Measurements from ENCODE around the gene SNAPC1.
A peak's percentile ranks its signal among the peaks of the same experiment; 100 is the strongest.

SNAPC1 gene

DNA sequence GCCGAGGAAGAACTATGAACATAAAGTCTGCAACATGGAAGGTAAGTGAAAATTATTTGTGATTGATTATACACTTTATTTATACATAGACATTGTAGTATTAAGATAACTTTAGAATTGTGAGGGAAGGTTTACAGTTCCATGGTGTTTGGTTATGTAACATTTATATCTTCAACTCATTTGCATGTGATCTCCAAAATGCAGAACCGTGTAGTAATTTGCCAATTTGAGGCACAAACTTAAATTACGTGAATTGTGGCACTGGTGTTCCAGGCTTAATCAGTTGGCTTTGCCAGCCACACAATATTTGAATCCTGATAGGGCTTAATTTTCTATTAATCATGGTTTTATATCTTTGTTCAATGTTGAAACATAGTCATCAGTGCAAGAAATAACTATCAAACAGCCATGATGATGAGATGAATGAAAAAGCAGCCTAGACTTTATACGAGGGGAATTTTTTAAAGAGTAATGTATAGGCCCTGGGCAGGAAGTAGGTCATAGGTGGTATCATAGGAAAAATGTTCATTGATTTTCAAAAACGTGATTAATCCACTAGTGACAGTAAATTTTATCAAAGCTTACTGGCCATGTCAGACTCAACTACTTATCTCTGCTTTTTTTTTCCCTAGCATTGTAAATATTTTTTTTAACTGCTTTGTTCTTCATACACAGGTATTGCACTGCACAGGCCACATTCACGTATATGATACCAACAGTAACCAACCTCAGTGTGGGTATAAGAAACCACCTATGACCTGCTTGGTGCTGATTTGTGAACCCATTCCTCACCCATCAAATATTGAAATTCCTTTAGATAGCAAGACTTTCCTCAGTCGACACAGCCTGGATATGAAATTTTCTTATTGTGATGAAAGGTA lies 35.2 kb upstream of the SNAPC1 start:
- Histone ChIP-seq H3K27me3 (ENCODE audit: control insufficient read depth in 1 of 2, insufficient read depth in 1 of 2, low read length in 2 of 2) (no peaks in the 10 kb centered on the region), H3K18ac (ENCODE audit: low read depth in 1 of 2, low read length in 2 of 2) (no peak overlapping the region), H3K4me2 (ENCODE audit: low read length, poor library complexity, severe bottlenecking) (no peak overlapping the region), H2BK120ac (ENCODE audit: low read depth, low read length) (no peak overlapping the region), H3K4ac (ENCODE audit: low read depth in 1 of 2, low read length in 2 of 2) (no peak overlapping the region), H4K8ac (ENCODE audit: low read length) (no peak overlapping the region), H3K36me3 (ENCODE audit: control insufficient read depth in 1 of 2, insufficient read depth in 2 of 2, low read depth in 1 of 2, low read length in 2 of 2) (peaks cover 20 to 99% of the 10 kb centered on the region in 2 experiments), H3K27ac (ENCODE audit: low read length, poor library complexity, severe bottlenecking) (no peak overlapping the region), H3K79me1 (replicated peaks; ENCODE audit: low read length, poor library complexity, severe bottlenecking) (no peaks in the 10 kb centered on the region), H2AK5ac (ENCODE audit: low read length, severe bottlenecking) (no peak overlapping the region), H3K14ac (ENCODE audit: low read length in 2 of 2) (no peak overlapping the region), H3K4me1 (ENCODE audit: control insufficient read depth, insufficient read depth, low read depth, low read length) (peaks cover 3% of the 10 kb centered on the region), H2AFZ (ENCODE audit: low read depth, low read length) (no peak overlapping the region), H2BK15ac (ENCODE audit: low read depth, poor library complexity, severe bottlenecking) (no peak overlapping the region), H4K91ac (ENCODE audit: low read length) (no peak overlapping the region), H3K9ac (ENCODE audit: low read length) (peak overlapping the region; percentile 13), H3K23ac (ENCODE audit: low read length in 2 of 2) (no peak overlapping the region), H2BK5ac (ENCODE audit: low read depth, low read length, poor library complexity, severe bottlenecking) (no peak overlapping the region), H3K9me3 (ENCODE audit: control insufficient read depth, low read length) (no peaks in the 10 kb centered on the region), H3K4me3 (ENCODE audit: insufficient read depth in 1 of 2, low read depth in 1 of 2, low read length in 2 of 2) (no peak overlapping the region), H2BK12ac (ENCODE audit: low read length in 2 of 2) (no peak overlapping the region)
- 94% methylated on average over 6 of the region's 7 CpGs for WGBS
- no peak for DNase-seq

DNA sequence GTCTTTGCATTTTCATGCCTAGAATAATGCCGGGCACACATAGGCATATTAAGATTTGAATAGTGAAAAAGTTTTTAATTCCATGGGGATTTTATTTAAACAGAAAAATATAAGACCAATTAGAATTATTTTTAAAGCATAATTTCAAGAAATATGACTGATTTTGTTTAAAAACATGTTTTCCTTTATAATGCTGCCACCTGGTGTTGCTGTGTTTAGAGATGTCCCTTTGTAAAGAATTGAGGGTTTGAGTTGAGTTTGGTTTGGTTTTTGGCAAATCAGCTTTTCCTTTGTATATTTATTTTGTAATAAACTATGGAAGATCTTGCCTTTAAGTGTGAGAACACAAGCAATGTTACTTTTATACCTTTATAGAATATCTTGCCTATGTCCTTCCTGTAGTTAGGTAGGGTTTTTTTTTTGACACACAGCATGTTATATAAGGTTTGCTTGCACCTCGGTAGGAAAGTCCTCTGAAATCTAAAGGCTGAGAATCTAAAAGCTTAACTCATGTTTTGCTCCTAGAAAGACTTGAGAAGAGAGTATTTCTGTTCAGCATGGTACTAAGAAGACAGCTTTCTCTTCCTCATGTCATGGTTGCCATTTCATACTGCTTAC lies 31.4 kb upstream of the SNAPC1 start:
- Histone ChIP-seq H3K79me1 (replicated peaks; ENCODE audit: low read length, poor library complexity, severe bottlenecking) (no peaks in the 10 kb centered on the region), H3K14ac (ENCODE audit: low read length in 2 of 2) (no peak overlapping the region), H3K27me3 (ENCODE audit: control insufficient read depth in 1 of 2, insufficient read depth in 1 of 2, low read length in 2 of 2) (no peaks in the 10 kb centered on the region), H3K27ac (ENCODE audit: low read length, poor library complexity, severe bottlenecking) (peak overlapping the region; percentile 16), H3K23ac (ENCODE audit: low read length in 2 of 2) (no peak overlapping the region), H3K18ac (ENCODE audit: low read depth in 1 of 2, low read length in 2 of 2) (no peak overlapping the region), H3K4me2 (ENCODE audit: low read length, poor library complexity, severe bottlenecking) (no peak overlapping the region), H2AK5ac (ENCODE audit: low read length, severe bottlenecking) (no peak overlapping the region), H3K9me3 (ENCODE audit: control insufficient read depth, low read length) (no peaks in the 10 kb centered on the region), H3K4ac (ENCODE audit: low read depth in 1 of 2, low read length in 2 of 2) (no peak overlapping the region), H3K36me3 (ENCODE audit: control insufficient read depth in 1 of 2, insufficient read depth in 2 of 2, low read depth in 1 of 2, low read length in 2 of 2) (peaks cover 14 to 100% of the 10 kb centered on the region in 2 experiments), H2BK15ac (ENCODE audit: low read depth, poor library complexity, severe bottlenecking) (no peak overlapping the region), H2BK12ac (ENCODE audit: low read length in 2 of 2) (no peak overlapping the region), H4K91ac (ENCODE audit: low read length) (no peak overlapping the region), H2AFZ (ENCODE audit: low read depth, low read length) (no peak overlapping the region), H3K4me1 (ENCODE audit: control insufficient read depth, insufficient read depth, low read depth, low read length) (peaks cover 3% of the 10 kb centered on the region), H2BK120ac (ENCODE audit: low read depth, low read length) (no peak overlapping the region), H2BK5ac (ENCODE audit: low read depth, low read length, poor library complexity, severe bottlenecking) (no peak overlapping the region), H3K4me3 (ENCODE audit: insufficient read depth in 1 of 2, low read depth in 1 of 2, low read length in 2 of 2) (no peak overlapping the region), H4K8ac (ENCODE audit: low read length) (no peak overlapping the region), H3K9ac (ENCODE audit: low read length) (peak overlapping the region; percentile 64)
- WGBS = 100% methylated on average over 1 of the region's 2 CpGs
- DNase-seq = no peak

DNA sequence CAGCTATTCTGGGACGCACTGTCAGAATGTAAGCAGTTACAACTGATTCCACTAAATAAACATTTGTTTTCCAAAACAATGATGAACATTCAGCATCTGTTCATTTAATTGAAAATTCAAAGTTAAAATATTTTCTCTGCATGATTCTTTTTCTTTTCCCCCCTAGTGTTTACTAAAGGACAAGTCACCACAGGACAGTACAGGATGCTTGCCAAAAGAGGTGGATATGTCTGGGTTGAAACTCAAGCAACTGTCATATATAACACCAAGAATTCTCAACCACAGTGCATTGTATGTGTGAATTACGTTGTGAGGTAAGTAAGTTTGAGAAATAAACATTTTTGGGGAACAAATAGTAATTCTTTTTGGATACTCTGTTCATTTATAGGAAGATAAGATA lies 28.2 kb upstream of the SNAPC1 start:
- WGBS = 100% methylated on average over 1 of the region's 2 CpGs
- Histone ChIP-seq H3K4ac (ENCODE audit: low read depth in 1 of 2, low read length in 2 of 2) (no peak overlapping the region), H3K36me3 (ENCODE audit: control insufficient read depth in 1 of 2, insufficient read depth in 2 of 2, low read depth in 1 of 2, low read length in 2 of 2) (peaks cover 21 to 98% of the 10 kb centered on the region in 2 experiments), H2BK5ac (ENCODE audit: low read depth, low read length, poor library complexity, severe bottlenecking) (no peak overlapping the region), H3K14ac (ENCODE audit: low read length in 2 of 2) (no peak overlapping the region), H3K18ac (ENCODE audit: low read depth in 1 of 2, low read length in 2 of 2) (no peak overlapping the region), H3K27me3 (ENCODE audit: control insufficient read depth in 1 of 2, insufficient read depth in 1 of 2, low read length in 2 of 2) (no peaks in the 10 kb centered on the region), H3K23ac (ENCODE audit: low read length in 2 of 2) (no peak overlapping the region), H3K9me3 (ENCODE audit: control insufficient read depth, low read length) (no peaks in the 10 kb centered on the region), H2AK5ac (ENCODE audit: low read length, severe bottlenecking) (no peak overlapping the region), H3K79me1 (replicated peaks; ENCODE audit: low read length, poor library complexity, severe bottlenecking) (no peaks in the 10 kb centered on the region), H3K9ac (ENCODE audit: low read length) (peak overlapping the region; percentile 31), H4K8ac (ENCODE audit: low read length) (no peak overlapping the region), H2BK15ac (ENCODE audit: low read depth, poor library complexity, severe bottlenecking) (no peak overlapping the region), H2BK120ac (ENCODE audit: low read depth, low read length) (no peak overlapping the region), H3K4me3 (ENCODE audit: insufficient read depth in 1 of 2, low read depth in 1 of 2, low read length in 2 of 2) (no peak overlapping the region), H2BK12ac (ENCODE audit: low read length in 2 of 2) (no peak overlapping the region), H2AFZ (ENCODE audit: low read depth, low read length) (no peak overlapping the region), H3K4me1 (ENCODE audit: control insufficient read depth, insufficient read depth, low read depth, low read length) (no peaks in the 10 kb centered on the region), H4K91ac (ENCODE audit: low read length) (no peak overlapping the region), H3K27ac (ENCODE audit: low read length, poor library complexity, severe bottlenecking) (no peak overlapping the region), H3K4me2 (ENCODE audit: low read length, poor library complexity, severe bottlenecking) (no peak overlapping the region)
- no peak for DNase-seq

DNA sequence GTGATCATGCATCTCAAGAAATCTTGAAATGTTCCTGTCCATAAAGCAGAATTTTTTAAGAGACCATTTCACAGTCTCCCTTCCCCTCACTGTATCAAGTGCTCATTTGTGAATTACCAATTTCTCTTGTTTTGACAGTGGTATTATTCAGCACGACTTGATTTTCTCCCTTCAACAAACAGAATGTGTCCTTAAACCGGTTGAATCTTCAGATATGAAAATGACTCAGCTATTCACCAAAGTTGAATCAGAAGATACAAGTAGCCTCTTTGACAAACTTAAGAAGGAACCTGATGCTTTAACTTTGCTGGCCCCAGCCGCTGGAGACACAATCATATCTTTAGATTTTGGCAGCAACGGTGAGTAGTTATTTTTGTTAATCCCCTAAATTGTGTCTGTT lies 25.5 kb upstream of the SNAPC1 start:
- no peaks in the 10 kb centered on the region for H3K79me1 ChIP-seq (replicated peaks; ENCODE audit: low read length, poor library complexity, severe bottlenecking)
- no peak overlapping the region for H3K9ac ChIP-seq (ENCODE audit: low read length)
- no peaks in the 10 kb centered on the region for H3K4me1 ChIP-seq (ENCODE audit: control insufficient read depth, insufficient read depth, low read depth, low read length)
- no peaks in the 10 kb centered on the region for H3K9me3 ChIP-seq (ENCODE audit: control insufficient read depth, low read length)
- no peak for DNase-seq
- H4K8ac ChIP-seq (ENCODE audit: low read length) = no peak overlapping the region
- H3K23ac ChIP-seq (ENCODE audit: low read length in 2 of 2) = no peak overlapping the region
- H2AK5ac ChIP-seq (ENCODE audit: low read length, severe bottlenecking) = no peak overlapping the region
- 96% methylated on average over 4 of the region's 4 CpGs for WGBS
- H3K4ac ChIP-seq (ENCODE audit: low read depth in 1 of 2, low read length in 2 of 2) = no peak overlapping the region
- peaks cover 24 to 96% of the 10 kb centered on the region in 2 experiments for H3K36me3 ChIP-seq (ENCODE audit: control insufficient read depth in 1 of 2, insufficient read depth in 2 of 2, low read depth in 1 of 2, low read length in 2 of 2)
- H2BK5ac ChIP-seq (ENCODE audit: low read depth, low read length, poor library complexity, severe bottlenecking) = no peak overlapping the region
- H2BK12ac ChIP-seq (ENCODE audit: low read length in 2 of 2) = no peak overlapping the region
- H3K27me3 ChIP-seq (ENCODE audit: control insufficient read depth in 1 of 2, insufficient read depth in 1 of 2, low read length in 2 of 2) = no peaks in the 10 kb centered on the region
- no peak overlapping the region for H3K18ac ChIP-seq (ENCODE audit: low read depth in 1 of 2, low read length in 2 of 2)
- no peak overlapping the region for H2AFZ ChIP-seq (ENCODE audit: low read depth, low read length)
- peak overlapping the region; percentile 14 for H3K27ac ChIP-seq (ENCODE audit: low read length, poor library complexity, severe bottlenecking)
- H4K91ac ChIP-seq (ENCODE audit: low read length) = no peak overlapping the region
- H3K4me2 ChIP-seq (ENCODE audit: low read length, poor library complexity, severe bottlenecking) = no peak overlapping the region
- no peak overlapping the region for H3K4me3 ChIP-seq (ENCODE audit: insufficient read depth in 1 of 2, low read depth in 1 of 2, low read length in 2 of 2)
- H3K14ac ChIP-seq (ENCODE audit: low read length in 2 of 2) = no peak overlapping the region
- H2BK15ac ChIP-seq (ENCODE audit: low read depth, poor library complexity, severe bottlenecking) = no peak overlapping the region
- H2BK120ac ChIP-seq (ENCODE audit: low read depth, low read length) = no peak overlapping the region
